WTC11 (cell line): ENCODE data around the gene ITPKC. TPM values are rescaled to one million over a fixed set of nuclear protein-coding genes. Genes with fewer than 3 reads are reported as not detected.
A peak's percentile ranks its signal among the peaks of the same experiment; 100 is the strongest.

ENCODE experiments used
- ATAC-seq: fragments of 200-7000 bp; cut with Tn5 transposase; 2 replicates; pipeline ENCODE4 v1.10.0; 2021; ENCODE audit warnings: mild to moderate bottlenecking, moderate library complexity
- CTCF ChIA-PET: fragments of 300-600 bp; sonication (Branson Sonifier 250); formaldehyde crosslinking; loops from one replicate; lab custom pipeline; 2021; ENCODE audit warnings: antibody characterized with exemption; lab: Charles Lee
- POLR2A ChIA-PET: fragments of 350-600 bp; sonication (Branson Sonifier 250); formaldehyde crosslinking; loops from one replicate; lab custom pipeline; 2021; ENCODE audit warnings: antibody characterized with exemption; lab: Charles Lee
- DNase-seq: peaks from one replicate; pipeline ENCODE4 v3.0.0; 2021; ENCODE audit warnings: low spot score
- H3K27ac Mint-ChIP-seq: 2 replicates; pipeline ENCODE4 v1.8.0; 2021; ENCODE audit warnings: mixed read lengths
- H3K27me3 Mint-ChIP-seq: 2 replicates; pipeline ENCODE4 v1.8.0; 2021; ENCODE audit warnings: low read depth, mild to moderate bottlenecking, moderate library complexity, mixed read lengths
- H3K36me3 Mint-ChIP-seq: 2 replicates; pipeline ENCODE4 v1.8.0; 2021; ENCODE audit warnings: mixed read lengths
- H3K4me1 Mint-ChIP-seq: 2 replicates; pipeline ENCODE4 v1.8.0; 2022; ENCODE audit warnings: mixed read lengths
- H3K4me3 Mint-ChIP-seq: 2 replicates; pipeline ENCODE4 v1.8.0; 2021; ENCODE audit warnings: mild to moderate bottlenecking, moderate library complexity, mixed read lengths
- H3K9me3 Mint-ChIP-seq: 2 replicates; pipeline ENCODE4 v1.8.0; 2021; ENCODE audit warnings: mixed read lengths
- ATF3 ChIP-seq: sonication (generic); formaldehyde crosslinking; conservative IDR thresholded peaks from 2 replicates; pipeline ENCODE4 v1.8.1; 2022; ENCODE audit warnings: mild to moderate bottlenecking, missing genetic modification reagents
- CBFB ChIP-seq: sonication (generic); formaldehyde crosslinking; IDR thresholded peaks from 2 replicates; pipeline ENCODE4 v1.8.1; 2022; ENCODE audit warnings: mild to moderate bottlenecking, low read depth, missing genetic modification reagents
- CTCF ChIP-seq: fragments of 200-600 bp; IDR thresholded peaks from 2 replicates; pipeline ENCODE4 v1.8.0; 2022; ENCODE audit warnings: antibody characterized with exemption
- E2F5 ChIP-seq: sonication (generic); formaldehyde crosslinking; IDR thresholded peaks from 2 replicates; pipeline ENCODE4 v1.8.1; 2022; ENCODE audit warnings: mild to moderate bottlenecking, moderate library complexity, missing genetic modification reagents
- GRHL2 ChIP-seq: fragments of 250-450 bp; sonication (Bioruptor Pico); IDR thresholded peaks from 2 replicates; pipeline ENCODE4 v1.8.0; 2022; ENCODE audit warnings: mild to moderate bottlenecking, moderate library complexity; ENCODE audit not compliant: insufficient replicate concordance, severe bottlenecking
- JAZF1 ChIP-seq: fragments of 250-450 bp; sonication (Bioruptor Pico); IDR thresholded peaks from 2 replicates; pipeline ENCODE4 v1.9.0; 2021; ENCODE audit warnings: moderate library complexity, mild to moderate bottlenecking, inconsistent platforms
- KAT7 ChIP-seq: sonication (generic); formaldehyde crosslinking; IDR thresholded peaks from 2 replicates; pipeline ENCODE4 v1.8.1; 2023; ENCODE audit warnings: missing genetic modification reagents, mild to moderate bottlenecking, borderline replicate concordance
- MAX ChIP-seq: sonication (generic); formaldehyde crosslinking; IDR thresholded peaks from 2 replicates; pipeline ENCODE4 v1.8.0; 2022; ENCODE audit warnings: mild to moderate bottlenecking, missing genetic modification reagents
- MXD4 ChIP-seq: fragments of 250-450 bp; sonication (Bioruptor Pico); IDR thresholded peaks from 2 replicates; pipeline ENCODE4 v1.8.0; 2021; ENCODE audit warnings: mild to moderate bottlenecking, moderate library complexity, borderline replicate concordance
- NFYB ChIP-seq: sonication (generic); formaldehyde crosslinking; conservative IDR thresholded peaks from 2 replicates; pipeline ENCODE4 v1.8.0; 2022; ENCODE audit warnings: low read depth, missing genetic modification reagents
- PRDM15 ChIP-seq: sonication (generic); formaldehyde crosslinking; IDR thresholded peaks from 2 replicates; pipeline ENCODE4 v1.8.0; 2022; ENCODE audit warnings: missing genetic modification reagents
- PRRX2 ChIP-seq: fragments of 250-450 bp; sonication (Bioruptor Pico); IDR thresholded peaks from 2 replicates; pipeline ENCODE4 v1.8.0; 2021; ENCODE audit warnings: mild to moderate bottlenecking
- TCF7 ChIP-seq: sonication (generic); formaldehyde crosslinking; IDR thresholded peaks from 2 replicates; pipeline ENCODE4 v1.8.0; 2022; ENCODE audit warnings: mild to moderate bottlenecking, low read depth, missing genetic modification reagents, moderate library complexity
- TEAD1 ChIP-seq: sonication (generic); formaldehyde crosslinking; IDR thresholded peaks from 2 replicates; pipeline ENCODE4 v1.8.0; 2022; ENCODE audit warnings: mild to moderate bottlenecking, missing genetic modification reagents
- TP53 ChIP-seq: sonication (generic); formaldehyde crosslinking; IDR thresholded peaks from 2 replicates; pipeline ENCODE4 v1.8.1; 2023; ENCODE audit warnings: mild to moderate bottlenecking, missing genetic modification reagents
- ZMAT4 ChIP-seq: fragments of 250-450 bp; sonication (Bioruptor Pico); IDR thresholded peaks from 2 replicates; pipeline ENCODE4 v1.9.0; 2021; ENCODE audit warnings: mild to moderate bottlenecking
- ZNF121 ChIP-seq: sonication (generic); formaldehyde crosslinking; IDR thresholded peaks from 2 replicates; pipeline ENCODE4 v1.8.0; 2023; ENCODE audit warnings: missing genetic modification reagents
- ZNF138 ChIP-seq: sonication (generic); formaldehyde crosslinking; conservative IDR thresholded peaks from 2 replicates; pipeline ENCODE4 v1.8.1; 2022; ENCODE audit warnings: mild to moderate bottlenecking, moderate library complexity, missing genetic modification reagents
- ZNF232 ChIP-seq: sonication (generic); formaldehyde crosslinking; IDR thresholded peaks from 2 replicates; pipeline ENCODE4 v1.8.0; 2022; ENCODE audit warnings: mild to moderate bottlenecking, missing genetic modification reagents
- ZNF281 ChIP-seq: sonication (generic); formaldehyde crosslinking; IDR thresholded peaks from 2 replicates; pipeline ENCODE4 v1.8.0; 2023; ENCODE audit warnings: mild to moderate bottlenecking, missing genetic modification reagents
- ZNF671 ChIP-seq: fragments of 250-450 bp; sonication (Bioruptor Pico); IDR thresholded peaks from 2 replicates; pipeline ENCODE4 v1.8.0; 2021; ENCODE audit warnings: mild to moderate bottlenecking
- ZSCAN18 ChIP-seq: fragments of 250-450 bp; sonication (Bioruptor Pico); IDR thresholded peaks from 2 replicates; pipeline ENCODE4 v2.1.2; 2022; ENCODE audit warnings: mild to moderate bottlenecking, moderate library complexity
- total RNA-seq: library from RNA; stranded (reverse); gene quantifications from 3 replicates; pipeline ENCODE4 v1.2.3, GENCODE V29; 2021

The ITPKC gene
- total RNA-seq, 1 experiment from 2014 or later = 13.8 TPM

- DNase-seq (no peak), ATAC-seq (no peak)
- H3K27ac Mint-ChIP-seq = no peak overlapping the region; the same call in 1 of the 2 replicates
- ChIA-PET CTCF (interaction anchor here (0.8 to 4.3 kb wide), 7 partner anchors 11 to 81 kb away, joined by 4 to 27 read pairs (median 11); partner anchors contain the start of genes EGLN2 and RAB4B), POLR2A (no interaction called here)
- H3K9me3 Mint-ChIP-seq = no peaks in the 10 kb centered on the region
- peaks cover 17% of the 10 kb centered on the region for H3K4me1 Mint-ChIP-seq
- no peak overlapping the region for H3K4me3 Mint-ChIP-seq
- no peak for TF ChIP-seq ZNF232 (CRISPR knock-in tag)
- TF ChIP-seq PRRX2 = no peak
- no peak for TF ChIP-seq ZNF138 (CRISPR knock-in tag)
- no peak for TF ChIP-seq ATF3
- TF ChIP-seq TP53 (CRISPR knock-in tag) = no peak
- no peak for TF ChIP-seq KAT7 (CRISPR knock-in tag)
- no peak for TF ChIP-seq TCF7
- no peak for TF ChIP-seq ZMAT4 (CRISPR knock-in tag)
- no peak for TF ChIP-seq PRDM15 (CRISPR knock-in tag)
- TF ChIP-seq JAZF1 (CRISPR knock-in tag) = no peak
- TF ChIP-seq NFYB (CRISPR knock-in tag) = no peak
- TF ChIP-seq TEAD1 (CRISPR knock-in tag) = no peak
- no peak for TF ChIP-seq GRHL2
- TF ChIP-seq ZSCAN18 (CRISPR knock-in tag) = no peak
- peaks cover 7% of the 10 kb centered on the region for H3K36me3 Mint-ChIP-seq
- H3K27me3 Mint-ChIP-seq = no peaks in the 10 kb centered on the region
These were observed 27.0 kb downstream of the ITPKC start for GRCh38 chr19:40743926-40744325.

GRCh38 chr19:40744554-40745401 lies 27.9 kb downstream of the ITPKC start:
- ChIA-PET CTCF (interaction anchor here (0.8 to 4.3 kb wide), 10 partner anchors 10 to 82 kb away, joined by 3 to 27 read pairs (median 8); partner anchors contain the start of genes COQ8B, EGLN2, ITPKC and RAB4B), POLR2A (interaction anchor here (1.2 to 1.4 kb wide), 2 partner anchors 27 to 54 kb away, joined by 3 to 6 read pairs; partner anchors contain the start of genes EGLN2 and ITPKC)
- Mint-ChIP-seq H3K27me3 (no peaks in the 10 kb centered on the region), H3K9me3 (no peaks in the 10 kb centered on the region), H3K27ac (peak overlapping the region; percentile 72), H3K4me1 (peaks cover 25% of the 10 kb centered on the region), H3K4me3 (no peak overlapping the region), H3K36me3 (peaks cover 7% of the 10 kb centered on the region)
- DNase-seq (peak; percentile 54), ATAC-seq (peak; percentile 59)
- no peak for TF ChIP-seq ZNF281 (CRISPR knock-in tag)
- no peak for TF ChIP-seq CBFB (CRISPR knock-in tag)
- 0 out of 2 replicates have a peak, but pooled peaks have one; percentile 19 for TF ChIP-seq MAX
- TF ChIP-seq ZNF121 (CRISPR knock-in tag) = no peak
- TF ChIP-seq ZNF671 (CRISPR knock-in tag) = no peak
- 0 out of 2 replicates have a peak, but pooled peaks have one; percentile 26 for TF ChIP-seq CTCF
- TF ChIP-seq E2F5 (CRISPR knock-in tag) = no peak
- TF ChIP-seq MXD4 = no peak
- 0 out of 2 replicates have a peak, but pooled peaks have one; percentile 32 for TF ChIP-seq ZMAT4 (CRISPR knock-in tag)
